ENCODE data around the gene SETBP1. TPM values are rescaled to one million over a fixed set of nuclear protein-coding genes. Genes with fewer than 3 reads are reported as not detected.
A peak's percentile ranks its signal among the peaks of the same experiment; 100 is the strongest.

SETBP1 gene
- total RNA-seq, 1 experiment from 2014 or later: 11.9 TPM

DNA sequence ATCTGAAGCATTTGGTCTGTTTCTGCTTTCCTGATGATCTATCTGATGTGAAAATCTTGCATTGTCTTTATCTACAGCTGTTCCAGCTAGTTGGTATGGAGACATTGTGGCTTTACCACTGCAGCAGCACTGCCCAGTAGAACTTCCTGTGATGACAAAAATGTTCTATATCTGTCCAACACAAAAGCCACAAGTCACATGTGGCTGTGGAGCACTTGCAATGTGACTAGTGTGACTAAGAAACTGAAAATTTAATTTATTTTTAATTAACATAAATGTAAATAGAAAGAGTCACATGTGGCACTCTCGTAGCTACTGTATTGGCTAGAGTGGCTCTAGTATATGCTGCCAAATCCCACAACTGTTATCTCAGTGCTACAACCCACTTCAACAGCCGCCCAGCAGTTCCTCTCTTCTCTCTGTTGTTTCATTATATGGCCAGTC lies 425.7 kb downstream of the SETBP1 start:
- Histone ChIP-seq H3K27me3 (no peaks in the 10 kb centered on the region), H3K4me1 (peaks cover 2% of the 10 kb centered on the region; the same call in 1 of the 2 replicates), H3K9me3 (replicated peaks) (no peaks in the 10 kb centered on the region), H3K27ac (no peak overlapping the region), H3K36me3 (no peaks in the 10 kb centered on the region), H3K4me3 (no peak overlapping the region)
- DNase-seq: peak; percentile 12 to 37

GRCh38 chr18:45107425-45107824 lies 426.7 kb downstream of the SETBP1 start:
- Histone ChIP-seq H3K27me3 (no peaks in the 10 kb centered on the region), H3K9me3 (replicated peaks) (no peaks in the 10 kb centered on the region), H3K27ac (no peak overlapping the region), H3K36me3 (no peaks in the 10 kb centered on the region), H3K4me3 (no peak overlapping the region), H3K4me1 (peaks cover 5% of the 10 kb centered on the region; the same call in 1 of the 2 replicates)
- DNase-seq: no peak

GRCh38 chr18:45108754-45109153 lies 428.1 kb downstream of the SETBP1 start:
- no peak for DNase-seq
- Histone ChIP-seq H3K9me3 (replicated peaks) (no peaks in the 10 kb centered on the region), H3K4me1 (peaks cover 5% of the 10 kb centered on the region; the same call in 1 of the 2 replicates), H3K36me3 (no peaks in the 10 kb centered on the region), H3K4me3 (no peak overlapping the region), H3K27ac (no peak overlapping the region), H3K27me3 (no peaks in the 10 kb centered on the region)

GRCh38 chr18:45109271-45109670 lies 428.6 kb downstream of the SETBP1 start:
- no peak overlapping the region for H3K4me3 ChIP-seq
- H3K9me3 ChIP-seq (replicated peaks): no peaks in the 10 kb centered on the region
- no peaks in the 10 kb centered on the region for H3K36me3 ChIP-seq
- DNase-seq: no peak
- H3K27ac ChIP-seq: no peak overlapping the region
- H3K27me3 ChIP-seq: no peaks in the 10 kb centered on the region
- H3K4me1 ChIP-seq: peaks cover 5% of the 10 kb centered on the region; the same call in 1 of the 2 replicates

- no peak overlapping the region for H3K27ac ChIP-seq
- no peak overlapping the region for H3K4me3 ChIP-seq
- no peaks in the 10 kb centered on the region for H3K27me3 ChIP-seq
- DNase-seq: no peak
- no peaks in the 10 kb centered on the region for H3K9me3 ChIP-seq (replicated peaks)
- H3K4me1 ChIP-seq: peaks cover 5% of the 10 kb centered on the region; the same call in 1 of the 2 replicates
- no peaks in the 10 kb centered on the region for H3K36me3 ChIP-seq
These were observed 429.0 kb downstream of the SETBP1 start for GRCh38 chr18:45109706-45110105.

DNA sequence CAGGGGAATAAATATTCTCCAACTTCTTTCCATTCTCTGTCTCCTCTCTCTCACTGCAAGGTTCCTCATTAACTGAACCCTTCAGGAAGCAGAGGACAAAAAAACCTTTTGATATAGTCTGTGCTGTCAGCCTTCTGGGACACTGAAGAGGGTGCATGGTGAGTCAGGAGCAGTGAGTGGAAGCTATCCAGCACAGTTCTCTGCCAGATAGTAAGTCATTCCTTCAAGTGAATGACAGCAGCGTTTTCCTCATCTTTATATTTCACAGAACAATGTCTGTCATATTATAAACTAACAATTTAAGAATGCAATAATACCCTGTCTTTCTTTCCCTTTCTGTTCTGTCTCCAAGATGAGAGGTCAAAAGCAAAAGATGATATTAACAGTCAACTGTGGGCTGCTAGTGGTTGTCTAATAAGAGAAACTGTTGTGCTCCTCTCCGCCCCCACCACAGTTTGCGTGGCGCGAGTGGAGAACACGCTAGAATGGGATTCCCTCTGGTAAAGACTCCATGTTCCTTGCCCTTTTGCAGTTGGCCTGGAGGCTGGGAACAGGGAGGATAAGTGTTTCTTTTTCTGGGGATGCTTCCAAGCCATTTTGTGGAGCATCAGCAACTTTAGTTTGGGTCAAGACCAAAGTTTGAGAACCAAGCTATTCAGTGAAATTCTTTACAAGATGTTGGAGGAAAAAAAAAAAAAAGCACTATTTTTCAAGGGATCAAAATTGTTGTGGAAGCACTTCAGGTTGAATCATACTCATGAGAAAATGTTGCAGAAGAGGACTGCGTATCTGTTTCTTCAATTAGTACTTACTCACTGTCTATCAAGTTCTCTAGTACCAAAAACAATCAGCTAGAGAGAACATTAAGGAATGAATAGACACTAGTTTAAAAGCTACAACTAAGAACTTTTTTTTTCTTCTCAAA lies 430.2 kb downstream of the SETBP1 start:
- H3K27me3 ChIP-seq: no peaks in the 10 kb centered on the region
- peaks cover 5% of the 10 kb centered on the region; the same call in 1 of the 2 replicates for H3K4me1 ChIP-seq
- H3K27ac ChIP-seq: no peak overlapping the region
- no peaks in the 10 kb centered on the region for H3K36me3 ChIP-seq
- H3K9me3 ChIP-seq (replicated peaks): no peaks in the 10 kb centered on the region
- DNase-seq: no peak
- H3K4me3 ChIP-seq: no peak overlapping the region

DNA sequence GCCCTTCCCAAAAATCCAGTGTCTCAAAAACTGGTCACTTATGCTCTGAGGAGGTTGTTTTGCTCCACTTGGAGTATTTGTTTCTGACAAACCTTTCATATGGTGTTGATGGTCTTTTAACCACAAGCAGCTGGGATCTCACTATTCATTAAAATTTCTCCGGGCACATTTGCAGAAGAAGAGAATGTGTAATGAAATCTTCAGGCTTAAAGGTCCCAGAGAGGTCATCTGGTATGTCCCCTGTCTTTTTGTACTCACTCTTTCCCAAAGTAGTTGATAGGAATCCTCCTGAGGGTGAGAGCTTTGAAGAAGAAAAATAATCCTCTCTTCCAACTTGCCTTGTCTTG lies 430.8 kb downstream of the SETBP1 start:
- Histone ChIP-seq H3K27me3 (no peaks in the 10 kb centered on the region), H3K36me3 (no peaks in the 10 kb centered on the region), H3K9me3 (replicated peaks) (no peaks in the 10 kb centered on the region), H3K27ac (no peak overlapping the region), H3K4me3 (no peak overlapping the region), H3K4me1 (peaks cover 3% of the 10 kb centered on the region; the same call in 1 of the 2 replicates)
- peak in 1 of 2 experiments; percentile 16 for DNase-seq

GRCh38 chr18:45112682-45113081 lies 432.0 kb downstream of the SETBP1 start:
- H3K4me1 ChIP-seq: 0 out of 2 replicates have a peak, but pooled peaks cover 3% of the 10 kb centered on the region
- no peaks in the 10 kb centered on the region for H3K27me3 ChIP-seq
- no peak for DNase-seq
- no peak overlapping the region for H3K27ac ChIP-seq
- H3K36me3 ChIP-seq: no peaks in the 10 kb centered on the region
- H3K9me3 ChIP-seq (replicated peaks): no peaks in the 10 kb centered on the region
- H3K4me3 ChIP-seq: no peak overlapping the region

DNA sequence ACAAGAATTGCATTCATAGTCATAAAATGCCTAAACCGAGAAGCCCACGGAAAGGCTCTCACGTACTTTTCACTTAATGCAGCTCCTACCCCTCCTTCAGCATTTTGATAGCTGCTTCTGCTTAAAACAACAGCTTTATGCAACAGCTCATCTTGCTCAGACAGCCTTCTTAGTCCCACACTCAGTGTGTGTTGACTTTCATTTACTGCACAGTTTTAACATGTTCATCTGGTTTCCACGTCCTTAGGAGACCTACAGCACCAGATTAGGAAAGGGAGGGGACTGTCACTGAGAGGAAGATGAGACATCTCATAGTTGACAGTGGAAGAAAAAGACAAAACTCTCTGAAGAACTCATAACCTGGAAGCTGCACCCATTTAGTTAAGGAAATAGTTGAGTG lies 435.4 kb downstream of the SETBP1 start:
- no peak for DNase-seq
- H3K4me3 ChIP-seq: no peak overlapping the region
- H3K27me3 ChIP-seq: no peaks in the 10 kb centered on the region
- 0 out of 2 replicates have a peak, but pooled peaks cover 3% of the 10 kb centered on the region for H3K4me1 ChIP-seq
- no peak overlapping the region for H3K27ac ChIP-seq
- no peaks in the 10 kb centered on the region for H3K9me3 ChIP-seq (replicated peaks)
- no peaks in the 10 kb centered on the region for H3K36me3 ChIP-seq
